Thoracic aorta (tissue), 2 donors: ENCODE results near the gene FBXW9. TPM values are rescaled to one million over a fixed set of nuclear protein-coding genes. Genes with fewer than 3 reads are reported as not detected.
"Not testable (repeated sequence)": the region's sequence is repeated elsewhere in the genome, so short reads cannot be mapped to it uniquely, and the experiment has no call there.

Experiments used
- ATAC-seq: fragments of 150-250 bp; one replicate; pipeline ENCODE4 v1.8.0; 2017; ENCODE audit warnings: low read depth; ENCODE audit not compliant: insufficient number of reproducible peaks, low FRiP score
- DNase-seq: peaks from one replicate; pipeline ENCODE4 v3.0.0-alpha.2; 2020; ENCODE audit warnings: low spot score
- H3K27ac ChIP-seq, 2 donors: fragments of 200-600 bp; sonication (generic); 1 replicate in 1 of 2; 2 replicates in 1 of 2; pipeline ENCODE4 v1.5.1; 2016; ENCODE audit warnings: mild to moderate bottlenecking in 2 of 2, moderate library complexity in 2 of 2
- H3K27me3 ChIP-seq: fragments of 200-600 bp; sonication (generic); replicated peaks from 2 replicates; pipeline ENCODE4 v1.6.0; 2016; ENCODE audit warnings: mild to moderate bottlenecking; ENCODE audit not compliant: insufficient read depth
- H3K36me3 ChIP-seq: fragments of 200-600 bp; sonication (generic); one replicate; pipeline ENCODE4 v1.5.1; 2016
- H3K4me1 ChIP-seq, 2 donors: fragments of 200-600 bp; sonication (generic); 1 replicate in 1 of 2; 2 replicates in 1 of 2; pipeline versions ENCODE4 v1.5.1 to v1.6.0; 2016; ENCODE audit warnings: low read depth in 2 of 2, mild to moderate bottlenecking in 1 of 2; ENCODE audit not compliant: control insufficient read depth in 1 of 2
- H3K4me3 ChIP-seq: fragments of 200-600 bp; sonication (generic); 2 replicates; pipeline ENCODE4 v1.5.1; 2016; ENCODE audit warnings: mild to moderate bottlenecking
- H3K9me3 ChIP-seq: fragments of 200-600 bp; sonication (generic); 2 replicates; pipeline ENCODE4 v1.5.1; 2016
- total RNA-seq, 2 donors: library from RNA; depleted of rRNA; stranded (reverse); fragments of >200 nt; gene quantifications; one replicate each; pipeline versions ENCODE4 v1.1.0 to v1.2.3, GENCODE V29; 2016
- TF ChIP-seq, protein P1 (sequence below): fragments of 200-600 bp; sonication (generic); IDR thresholded peaks from one replicate; pipeline ENCODE4 v1.5.1; 2019; ENCODE audit warnings: antibody characterized with exemption

Gene FBXW9
- total RNA-seq, 2 donors from 2014 or later, result 3.0 to 3.9 TPM

DNA sequence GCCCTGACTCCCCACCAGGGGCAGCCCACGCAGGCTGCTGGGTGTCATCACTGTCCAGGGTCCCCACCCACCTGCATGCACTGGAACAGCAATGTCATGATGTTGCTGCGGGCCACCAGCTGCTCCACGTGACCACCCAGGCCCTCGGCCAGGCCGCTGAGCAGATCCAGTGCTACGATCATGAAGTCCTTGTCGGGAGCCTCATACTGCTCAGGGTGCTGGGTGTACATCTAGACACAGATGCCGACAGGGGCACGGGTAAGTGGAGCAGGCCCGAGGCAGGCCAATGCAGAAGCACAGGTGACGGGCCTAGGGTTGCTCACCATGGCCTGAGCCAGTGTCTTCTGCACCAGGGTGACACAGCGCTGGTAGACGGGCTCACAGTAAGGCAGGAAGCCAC lies 8.7 kb upstream of the FBXW9 start:
- Histone ChIP-seq H3K4me3 (no peak overlapping the region), H3K9me3 (no peaks in the 10 kb centered on the region), H3K27me3 (no peaks in the 10 kb centered on the region), H3K4me1 (no peaks in the 10 kb centered on the region), H3K27ac (no peak overlapping the region), H3K36me3 (peaks cover 79% of the 10 kb centered on the region)
- TF ChIP-seq, protein P1, sequence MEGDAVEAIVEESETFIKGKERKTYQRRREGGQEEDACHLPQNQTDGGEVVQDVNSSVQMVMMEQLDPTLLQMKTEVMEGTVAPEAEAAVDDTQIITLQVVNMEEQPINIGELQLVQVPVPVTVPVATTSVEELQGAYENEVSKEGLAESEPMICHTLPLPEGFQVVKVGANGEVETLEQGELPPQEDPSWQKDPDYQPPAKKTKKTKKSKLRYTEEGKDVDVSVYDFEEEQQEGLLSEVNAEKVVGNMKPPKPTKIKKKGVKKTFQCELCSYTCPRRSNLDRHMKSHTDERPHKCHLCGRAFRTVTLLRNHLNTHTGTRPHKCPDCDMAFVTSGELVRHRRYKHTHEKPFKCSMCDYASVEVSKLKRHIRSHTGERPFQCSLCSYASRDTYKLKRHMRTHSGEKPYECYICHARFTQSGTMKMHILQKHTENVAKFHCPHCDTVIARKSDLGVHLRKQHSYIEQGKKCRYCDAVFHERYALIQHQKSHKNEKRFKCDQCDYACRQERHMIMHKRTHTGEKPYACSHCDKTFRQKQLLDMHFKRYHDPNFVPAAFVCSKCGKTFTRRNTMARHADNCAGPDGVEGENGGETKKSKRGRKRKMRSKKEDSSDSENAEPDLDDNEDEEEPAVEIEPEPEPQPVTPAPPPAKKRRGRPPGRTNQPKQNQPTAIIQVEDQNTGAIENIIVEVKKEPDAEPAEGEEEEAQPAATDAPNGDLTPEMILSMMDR, result no peak
- ATAC-seq (no peak), DNase-seq (no peak)

DNA sequence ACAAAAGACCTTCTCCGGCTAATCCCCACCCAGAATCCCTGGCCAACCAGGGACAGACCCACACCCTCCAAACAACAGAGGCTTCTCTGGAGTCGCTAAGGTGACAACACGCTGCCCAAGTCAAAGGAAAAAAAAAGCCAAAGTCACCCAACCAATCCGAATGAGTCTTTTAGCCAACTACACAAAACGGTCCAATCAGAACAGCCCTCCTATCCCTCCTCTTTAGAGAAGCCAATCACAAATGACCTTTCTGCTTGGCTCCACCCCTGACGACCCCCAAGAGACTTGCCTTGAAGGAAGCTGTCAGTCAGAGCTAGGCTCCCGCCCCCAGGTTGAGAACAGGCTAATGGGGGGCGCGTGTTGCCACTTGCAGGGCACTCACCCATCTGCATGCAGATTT lies 6.6 kb upstream of the FBXW9 start:
- ATAC-seq, result no peak
- no peak overlapping the region for H3K4me3 ChIP-seq
- TF ChIP-seq, protein P1, result no peak
- DNase-seq, result no peak
- H3K36me3 ChIP-seq, result peaks cover 68% of the 10 kb centered on the region
- H3K27ac ChIP-seq, result no peak overlapping the region
- H3K9me3 ChIP-seq, result no peaks in the 10 kb centered on the region
- H3K27me3 ChIP-seq, result no peaks in the 10 kb centered on the region
- no peaks in the 10 kb centered on the region for H3K4me1 ChIP-seq

DNA sequence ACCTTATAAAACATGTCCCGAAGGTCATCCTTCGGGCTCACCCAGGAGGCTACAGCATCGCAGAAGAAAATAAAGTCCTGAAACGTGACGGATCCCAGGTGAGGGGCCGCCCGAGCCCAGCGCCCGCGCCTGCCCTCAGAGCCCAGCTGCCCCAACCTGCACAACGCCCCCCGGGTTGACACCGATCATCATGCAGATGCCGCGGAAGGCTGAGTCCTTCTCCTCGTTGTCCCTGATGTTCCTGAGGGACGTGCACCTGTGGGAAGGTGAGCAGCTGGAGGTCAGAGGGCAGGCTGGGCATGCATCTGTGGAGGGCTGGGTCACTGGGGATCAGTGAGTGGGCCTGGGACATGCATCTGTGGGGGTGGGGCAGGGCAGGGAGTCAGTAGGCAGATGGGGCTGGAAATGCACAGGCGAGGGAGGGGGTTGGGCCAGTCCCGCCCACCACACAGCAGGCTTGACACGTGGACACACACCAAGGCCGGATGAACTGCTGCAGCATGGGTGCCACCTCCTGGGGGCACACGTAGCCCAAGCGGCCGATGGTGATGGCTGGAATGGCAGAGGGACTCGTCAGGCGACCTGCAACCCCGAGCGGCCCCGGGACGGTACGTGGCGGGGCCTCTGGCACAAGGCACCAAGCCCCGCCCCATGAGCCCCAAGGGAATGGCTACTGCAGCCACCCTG lies 5.3 kb upstream of the FBXW9 start:
- H3K4me1 ChIP-seq, result peaks cover 3 to 4% of the 10 kb centered on the region in 2 donors
- TF ChIP-seq, protein P1, result no peak
- no peak overlapping the region for H3K27ac ChIP-seq
- no peaks in the 10 kb centered on the region for H3K9me3 ChIP-seq
- no peaks in the 10 kb centered on the region for H3K27me3 ChIP-seq
- H3K4me3 ChIP-seq, result no peak overlapping the region
- no peak for ATAC-seq
- peaks cover 60% of the 10 kb centered on the region for H3K36me3 ChIP-seq
- DNase-seq, result no peak

DNA sequence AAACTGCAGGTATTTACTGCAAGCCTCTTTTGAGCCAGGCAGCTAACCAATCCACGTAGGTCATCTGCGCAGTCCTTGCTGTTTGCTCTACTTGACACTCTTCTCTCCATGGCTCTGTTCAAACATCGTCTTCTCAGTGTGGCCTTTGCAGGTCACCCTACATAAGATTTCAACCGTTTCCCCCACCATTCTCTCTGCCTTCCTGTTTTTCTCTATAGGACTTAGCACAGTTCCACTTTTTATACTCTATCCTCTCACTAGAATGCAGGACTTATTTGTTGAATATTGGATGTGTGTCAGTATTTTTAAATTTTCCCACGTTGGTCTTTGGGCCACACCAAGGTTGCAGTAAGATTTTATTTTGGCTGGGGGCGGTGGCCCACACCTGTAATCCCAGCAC lies 1.7 kb upstream of the FBXW9 start:
- DNase-seq (no peak), ATAC-seq (no peak)
- Histone ChIP-seq H3K9me3 (no peaks in the 10 kb centered on the region), H3K4me3 (no peak overlapping the region), H3K36me3 (peaks cover 31% of the 10 kb centered on the region), H3K4me1 (peaks cover 10 to 18% of the 10 kb centered on the region in 2 donors), H3K27me3 (no peaks in the 10 kb centered on the region), H3K27ac (no peak overlapping the region)
- TF ChIP-seq, protein P1, result no peak

DNA sequence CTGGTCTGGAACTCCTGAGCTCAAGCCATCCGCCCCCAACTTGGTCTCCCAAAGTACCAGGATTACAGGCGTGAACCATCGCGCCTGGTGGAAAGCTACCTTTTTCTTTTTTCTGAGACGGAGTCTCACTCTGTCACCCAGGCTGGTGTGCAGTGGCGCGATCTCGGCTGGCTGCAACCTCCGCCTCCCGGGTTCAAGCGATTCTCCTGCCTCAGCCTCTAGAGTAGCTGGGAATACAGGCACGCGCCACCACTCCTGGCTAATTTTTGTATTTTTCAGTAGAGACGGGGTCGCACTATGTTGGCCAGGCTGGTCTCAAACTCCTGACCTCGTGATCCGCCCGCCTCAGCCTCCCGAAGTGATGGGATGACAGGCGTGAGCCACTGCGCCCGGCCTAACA lies 994 bp upstream of the FBXW9 start:
- H3K27me3 ChIP-seq, DNase-seq, ATAC-seq, H3K27ac ChIP-seq, H3K9me3 ChIP-seq: not testable (repeated sequence)
- Histone ChIP-seq H3K4me1 (peaks cover 10 to 18% of the 10 kb centered on the region in 2 donors), H3K36me3 (peaks cover 23% of the 10 kb centered on the region), H3K4me3 (peak overlapping the region; percentile 97)

DNA sequence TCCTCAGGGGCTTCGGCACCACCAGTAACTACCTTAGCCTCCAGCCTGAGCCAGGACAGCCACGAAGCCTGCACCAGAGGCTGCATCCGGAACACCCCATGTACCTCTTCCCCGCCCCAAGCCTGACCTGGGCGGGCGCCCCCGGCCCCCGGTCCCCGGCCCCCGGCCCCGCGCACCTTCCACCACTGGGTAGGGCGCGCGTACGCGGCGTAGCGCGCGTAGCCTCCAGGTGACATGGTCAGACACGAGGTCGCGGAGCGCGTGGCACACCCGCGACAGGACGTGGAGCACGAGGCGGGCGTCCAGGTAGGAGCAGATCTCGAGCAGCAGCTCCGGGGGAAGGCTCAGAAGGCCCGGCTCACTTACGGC lies 450 bp downstream of the FBXW9 start:
- TF ChIP-seq, protein P1, result no peak
- peaks cover 9% of the 10 kb centered on the region for H3K36me3 ChIP-seq
- no peak for DNase-seq
- no peak for ATAC-seq
- no peaks in the 10 kb centered on the region for H3K27me3 ChIP-seq
- no peak overlapping the region for H3K27ac ChIP-seq
- no peaks in the 10 kb centered on the region for H3K9me3 ChIP-seq
- peak overlapping the region; percentile 97 for H3K4me3 ChIP-seq
- H3K4me1 ChIP-seq, result peaks cover 10 to 18% of the 10 kb centered on the region in 2 donors
